GM08714 (cell line): ENCODE results near the gene TGFBR3.
A peak's percentile ranks its signal among the peaks of the same experiment; 100 is the strongest.

Source experiments
- H3K4me3 ChIP-seq: fragments of 200-500 bp; sonication (Bioruptor generic); 2 replicates; pipeline ENCODE4 v1.5.1; 2014; ENCODE audit warnings: mild to moderate bottlenecking, low read length, inconsistent platforms
- ZNF274 ChIP-seq: IDR thresholded peaks from 2 replicates; pipeline ENCODE4 v1.6.1; 2012; ENCODE audit warnings: mild to moderate bottlenecking, low read depth, low read length

Gene TGFBR3

DNA sequence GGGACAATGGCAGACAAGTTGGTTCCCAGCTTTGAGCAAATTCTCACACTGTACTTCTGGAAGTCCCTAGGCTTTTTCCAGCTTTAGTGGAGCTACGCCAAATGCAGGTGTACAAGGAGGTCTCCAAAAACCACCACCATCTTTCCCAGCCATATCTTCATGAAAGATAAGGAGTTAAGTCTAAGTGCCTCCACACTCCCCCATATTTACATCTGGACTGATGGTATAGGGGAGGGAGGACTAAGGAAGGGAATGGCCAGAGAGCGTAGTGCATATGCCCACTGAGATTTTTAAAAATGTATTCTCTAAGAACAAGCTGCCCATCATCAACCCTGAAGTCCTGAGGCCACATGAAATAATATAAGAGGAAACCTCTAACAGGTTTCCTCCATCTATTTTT is 161.3 kb downstream of the TGFBR3 start:
- no peak overlapping the region for H3K4me3 ChIP-seq
- TF ChIP-seq ZNF274 = no peak

DNA sequence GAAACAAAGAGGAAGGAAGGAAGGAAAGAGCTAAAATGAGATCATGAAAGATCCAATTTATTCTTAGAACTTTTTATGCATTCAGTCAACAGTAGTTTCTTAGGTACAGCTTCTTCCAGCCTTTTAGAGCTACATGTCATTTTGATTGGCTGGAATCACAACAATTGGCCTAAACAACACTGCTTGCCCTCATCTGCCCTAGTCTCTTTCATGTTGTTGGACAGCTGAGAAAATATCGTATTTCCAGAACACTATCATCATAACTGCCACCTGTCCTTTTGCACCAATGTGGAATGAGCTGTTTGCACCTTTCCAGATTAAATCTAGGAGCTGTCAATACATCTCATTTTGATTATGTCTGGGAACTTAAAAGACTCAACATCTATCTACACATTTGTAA is 161.7 kb downstream of the TGFBR3 start:
- TF ChIP-seq ZNF274 = no peak
- H3K4me3 ChIP-seq = no peak overlapping the region

DNA sequence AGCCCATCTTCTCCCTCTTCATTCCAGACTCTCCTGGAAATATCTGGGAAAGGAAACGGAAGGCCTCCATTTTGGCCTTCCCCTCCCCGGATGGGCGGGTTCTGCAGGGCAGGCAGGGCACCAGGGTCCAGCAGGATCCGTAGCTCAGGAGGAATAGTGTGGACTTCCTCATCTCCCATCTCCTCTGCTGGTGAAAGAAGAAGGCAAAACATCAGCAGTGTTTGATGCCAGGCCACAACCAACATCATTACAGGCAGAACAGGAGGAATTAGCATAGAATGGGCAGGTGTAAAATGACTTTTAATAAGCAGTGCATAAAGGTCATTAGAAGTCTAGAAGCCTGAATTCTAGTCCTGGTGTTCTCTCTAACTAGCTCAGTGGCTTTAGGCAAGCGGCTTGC is 165.9 kb downstream of the TGFBR3 start:
- H3K4me3 ChIP-seq = no peak overlapping the region
- TF ChIP-seq ZNF274 = no peak

DNA sequence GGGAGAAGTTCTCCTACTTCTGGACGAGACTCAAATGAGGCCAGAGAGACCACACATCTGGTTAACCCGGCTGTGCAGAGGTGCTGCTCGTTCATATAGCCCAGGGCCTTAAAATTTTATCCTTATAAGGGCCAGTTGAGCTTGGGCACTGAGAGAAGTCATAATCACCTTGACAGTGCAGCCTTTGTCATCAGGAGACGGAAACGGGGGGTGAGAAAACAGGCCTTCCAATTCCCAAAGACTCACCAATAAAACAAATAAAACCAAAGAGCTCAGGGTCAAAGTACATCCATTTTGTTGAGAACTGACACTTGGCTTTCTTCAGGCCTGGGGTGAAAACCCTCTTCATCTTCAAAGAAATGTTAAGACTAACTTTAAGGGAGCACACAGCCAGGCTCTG is 167.1 kb downstream of the TGFBR3 start:
- no peak overlapping the region for H3K4me3 ChIP-seq
- TF ChIP-seq ZNF274 = no peak

DNA sequence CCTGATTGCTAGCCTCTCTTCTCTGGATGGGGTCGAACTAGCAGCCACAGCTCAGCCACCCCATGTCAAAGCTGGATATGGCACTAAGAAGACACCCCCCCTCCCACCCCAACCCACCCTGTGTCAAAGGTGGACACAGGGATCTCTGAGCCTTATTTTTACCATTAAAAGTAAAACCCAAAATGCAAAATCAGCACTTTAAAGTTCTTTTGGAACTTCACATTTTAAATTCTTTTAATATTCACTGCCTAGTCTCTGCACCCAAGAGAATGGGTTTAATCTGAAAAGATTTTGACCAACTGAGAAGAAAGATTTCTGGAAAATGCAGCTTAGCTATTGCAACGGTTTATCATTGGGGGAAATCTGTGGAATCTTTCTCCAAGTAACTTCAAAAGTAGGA is 167.6 kb downstream of the TGFBR3 start:
- no peak for TF ChIP-seq ZNF274
- H3K4me3 ChIP-seq = no peak overlapping the region

DNA sequence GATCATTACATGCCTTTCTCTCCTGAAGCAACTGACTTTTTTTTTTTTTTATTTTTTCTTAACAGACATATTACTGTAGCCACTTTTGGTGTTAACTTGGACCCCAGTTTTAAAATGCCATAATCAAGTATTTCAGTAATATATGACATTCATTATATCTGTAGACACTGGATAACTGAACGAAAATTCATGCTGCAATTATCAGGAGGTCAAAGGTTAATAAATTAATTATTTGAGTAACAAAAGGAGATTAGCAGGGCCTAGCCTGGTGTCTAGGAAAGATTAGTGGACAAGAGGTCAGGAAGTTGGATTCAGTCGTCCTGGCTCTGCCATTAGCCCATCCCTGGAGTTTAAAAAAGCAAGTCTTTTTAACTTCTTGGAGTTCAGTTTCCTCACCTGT is 168.1 kb downstream of the TGFBR3 start:
- H3K4me3 ChIP-seq = no peak overlapping the region
- TF ChIP-seq ZNF274 = no peak

DNA sequence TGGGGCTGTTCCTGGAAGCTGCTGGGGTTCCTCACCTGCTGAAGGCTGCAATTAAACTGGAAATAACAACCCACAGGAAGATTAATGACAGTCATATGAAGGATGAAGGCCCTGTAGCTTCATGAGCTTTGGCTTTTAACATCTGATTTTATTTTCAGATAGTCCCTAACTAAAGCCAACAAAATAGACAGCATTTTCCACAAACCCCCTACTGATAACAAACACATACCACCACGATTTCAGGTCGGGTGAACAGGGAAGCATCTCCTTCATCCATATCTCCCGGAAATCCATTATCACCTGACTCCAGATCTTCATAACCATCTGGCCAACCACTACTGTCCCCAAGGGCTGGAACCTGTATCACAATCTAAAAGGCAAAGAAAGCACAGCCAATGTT is 169.6 kb downstream of the TGFBR3 start:
- no peak for TF ChIP-seq ZNF274
- H3K4me3 ChIP-seq = no peak overlapping the region

DNA sequence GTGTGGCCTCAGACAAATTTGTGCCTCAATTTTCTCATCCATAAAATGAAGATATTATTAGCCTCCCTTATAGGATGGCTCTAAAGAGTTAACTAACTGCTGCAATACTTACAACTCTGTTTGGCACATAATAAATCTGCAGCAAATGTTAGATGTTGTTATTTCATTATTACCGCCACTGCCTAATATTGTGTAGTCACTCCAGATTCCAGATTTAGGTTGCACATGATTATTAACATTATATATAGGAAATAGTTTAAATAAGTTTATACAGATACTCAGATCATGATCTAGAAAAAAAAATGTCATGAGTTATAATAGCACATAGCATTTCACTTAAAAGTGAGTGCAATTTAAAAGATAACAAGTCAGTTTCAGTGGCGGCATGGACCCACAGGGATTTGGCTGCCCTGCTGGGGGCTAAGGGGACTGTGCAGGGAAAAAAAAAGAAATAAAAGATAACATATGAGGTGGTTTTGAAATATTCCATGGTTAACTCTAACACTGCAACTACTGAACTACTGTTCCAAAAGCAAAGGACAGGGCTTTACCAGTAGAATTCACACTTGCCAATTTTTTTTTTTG is 170.4 kb downstream of the TGFBR3 start:
- H3K4me3 ChIP-seq = no peak overlapping the region
- TF ChIP-seq ZNF274 = no peak

DNA sequence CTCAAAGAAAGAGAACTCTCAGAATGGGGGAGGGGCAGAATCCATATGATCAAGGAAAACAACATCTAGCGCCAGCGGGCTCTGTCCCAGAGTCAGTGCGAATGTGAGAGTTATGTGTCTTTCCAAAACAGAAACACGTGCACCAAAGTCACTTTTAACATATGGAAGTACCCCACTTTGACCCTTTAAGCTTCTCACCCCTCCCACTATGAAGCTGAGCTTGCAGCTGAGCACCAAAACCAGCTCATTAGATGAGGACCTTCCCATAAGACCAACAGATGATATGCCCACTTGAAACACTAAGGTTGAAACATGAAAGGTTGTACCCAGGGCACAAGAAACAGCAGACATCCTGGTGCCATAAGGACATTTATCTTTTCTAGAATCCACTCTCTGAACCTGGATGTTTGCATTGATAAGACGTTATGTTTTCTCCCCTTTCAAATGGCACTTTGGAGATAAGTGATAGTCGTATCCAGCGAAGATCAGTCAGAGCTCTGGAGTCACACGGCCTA is 171.0 kb downstream of the TGFBR3 start:
- H3K4me3 ChIP-seq = no peak overlapping the region
- TF ChIP-seq ZNF274 = no peak

DNA sequence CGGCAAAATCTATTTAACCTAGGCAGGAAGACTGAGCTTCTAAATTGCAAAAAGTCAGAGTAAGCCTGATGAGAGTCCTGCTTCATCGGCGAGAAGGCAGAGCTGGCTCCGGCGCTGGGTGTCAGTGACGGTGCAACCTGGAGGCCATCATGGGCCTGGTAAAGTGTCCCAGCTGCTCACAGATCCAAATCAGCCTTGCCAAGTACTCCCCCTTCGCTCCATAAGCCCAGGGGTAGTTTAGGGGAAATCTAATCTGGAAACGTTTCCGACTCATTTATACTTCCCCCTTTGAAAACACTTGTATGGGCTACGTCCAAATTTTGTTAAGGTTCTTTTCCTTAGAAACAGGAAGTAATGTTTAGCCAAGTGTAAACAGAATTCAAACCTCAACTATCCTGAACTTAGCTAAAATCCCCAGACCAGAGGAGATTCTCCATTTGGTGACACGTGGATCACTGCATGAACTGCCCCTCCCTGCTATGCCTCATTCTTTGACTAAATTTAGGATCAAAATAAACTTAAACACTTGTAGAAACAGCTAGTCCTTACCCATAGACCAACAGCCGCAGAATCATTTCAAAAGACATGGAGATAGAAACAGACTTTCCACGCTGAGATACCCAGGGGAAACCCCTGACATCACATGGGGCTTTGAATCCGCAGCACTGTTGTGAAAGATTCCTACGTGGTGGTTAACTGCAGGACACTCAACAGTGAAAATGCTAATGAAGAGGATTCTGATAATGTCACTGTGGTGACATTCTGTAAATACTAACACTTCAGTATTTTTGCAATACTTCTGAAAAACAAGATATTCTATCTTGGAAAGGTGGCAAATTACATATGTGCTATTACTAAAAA is 172.7 kb downstream of the TGFBR3 start:
- H3K4me3 ChIP-seq = peak overlapping the region; percentile 2; the same call in 1 of the 2 replicates

DNA sequence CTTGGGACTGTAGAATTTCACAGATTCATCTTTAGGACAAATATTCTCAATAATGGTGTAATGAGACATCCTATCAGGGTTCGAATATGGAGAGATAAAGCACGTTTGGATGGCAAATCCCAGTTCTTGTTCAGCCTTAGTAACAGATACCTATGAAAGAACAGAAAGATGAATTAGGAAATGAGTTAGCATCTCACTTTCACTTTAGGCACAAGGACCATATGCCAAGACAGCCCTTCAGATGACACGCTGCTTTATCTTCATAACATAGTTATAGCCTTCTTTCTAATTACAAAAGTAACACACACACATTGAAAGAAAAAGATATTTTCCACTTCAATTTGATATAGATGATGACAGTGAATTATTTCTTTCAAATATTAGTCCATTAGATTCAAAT is 173.6 kb downstream of the TGFBR3 start:
- H3K4me3 ChIP-seq = no peak overlapping the region
- TF ChIP-seq ZNF274 = no peak

More for the DNA sequence above, 172.7 kb downstream of the TGFBR3 start:
- TF ChIP-seq ZNF274 = no peak

DNA sequence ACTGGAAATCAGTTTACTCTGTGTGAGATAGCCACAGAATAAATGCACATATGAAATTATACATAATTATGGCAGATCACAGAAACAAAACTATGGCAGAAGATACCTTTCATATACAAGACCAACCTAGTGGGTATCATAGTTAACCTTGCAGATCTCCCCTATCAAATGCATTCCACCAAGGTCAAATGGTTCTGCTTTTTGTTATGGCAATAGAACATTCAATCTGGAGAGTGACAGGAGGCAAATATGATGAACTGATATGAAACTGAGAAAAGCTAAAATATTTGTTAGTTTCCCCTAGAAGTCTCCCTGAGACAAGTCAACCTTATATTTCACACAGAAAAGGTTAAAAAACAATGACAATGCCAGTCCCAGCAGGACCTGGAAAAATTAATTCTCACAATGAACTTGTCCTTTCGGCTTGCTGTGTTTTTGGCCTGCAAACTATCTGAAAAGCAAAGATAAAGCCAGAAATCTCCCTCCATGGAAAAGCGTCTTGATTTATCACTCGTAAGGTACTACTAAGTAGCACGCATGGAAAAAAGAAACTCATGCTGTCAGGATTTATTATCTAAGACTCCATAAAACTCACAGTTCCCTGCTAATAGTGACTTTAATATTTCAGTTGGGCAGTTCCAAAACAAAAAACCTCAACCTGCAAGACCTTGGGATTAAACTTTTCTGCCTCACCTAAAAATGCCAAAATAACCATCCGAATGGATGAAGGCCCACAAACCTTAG is 174.3 kb downstream of the TGFBR3 start:
- no peak for TF ChIP-seq ZNF274
- H3K4me3 ChIP-seq = no peak overlapping the region

DNA sequence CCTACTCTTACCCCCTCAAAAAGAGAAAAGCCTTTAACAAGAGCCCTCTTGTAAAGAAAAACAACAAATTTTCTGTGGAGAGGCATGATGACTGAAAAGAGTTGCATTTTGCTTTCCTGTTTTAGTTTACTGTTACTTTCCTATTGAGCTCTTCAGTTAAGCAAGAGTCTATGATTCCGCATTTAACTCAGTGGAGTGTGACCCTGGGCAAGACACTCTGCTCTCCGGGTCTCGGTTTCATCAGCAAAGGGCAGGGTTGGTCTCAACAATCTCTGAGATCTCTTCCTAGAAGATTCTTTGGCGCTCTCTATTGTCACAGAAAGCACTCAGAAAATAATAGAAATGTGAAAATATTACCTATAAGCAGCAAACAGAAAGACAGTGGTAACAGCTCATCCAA is 175.7 kb downstream of the TGFBR3 start:
- no peak overlapping the region for H3K4me3 ChIP-seq
- no peak for TF ChIP-seq ZNF274

DNA sequence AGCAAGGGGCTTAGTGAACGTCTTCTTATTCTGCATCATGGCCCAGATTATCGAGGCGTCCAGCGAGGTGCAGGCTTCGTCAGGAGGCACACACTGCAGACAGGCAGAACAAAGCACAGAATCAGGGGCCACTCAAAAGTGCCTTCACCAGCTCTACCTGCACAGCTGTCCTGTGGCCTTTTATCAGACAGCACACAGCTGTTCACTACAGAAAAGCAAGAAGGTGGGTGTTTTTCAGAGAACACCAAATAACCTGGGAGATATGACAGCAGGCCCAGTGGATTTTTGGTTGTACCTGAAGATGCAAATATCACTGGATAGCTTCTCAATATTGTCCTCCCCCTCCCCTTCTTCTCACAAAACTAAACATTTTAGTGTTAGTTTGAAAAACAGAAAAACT is 177.3 kb downstream of the TGFBR3 start:
- no peak for TF ChIP-seq ZNF274
- no peak overlapping the region for H3K4me3 ChIP-seq

DNA sequence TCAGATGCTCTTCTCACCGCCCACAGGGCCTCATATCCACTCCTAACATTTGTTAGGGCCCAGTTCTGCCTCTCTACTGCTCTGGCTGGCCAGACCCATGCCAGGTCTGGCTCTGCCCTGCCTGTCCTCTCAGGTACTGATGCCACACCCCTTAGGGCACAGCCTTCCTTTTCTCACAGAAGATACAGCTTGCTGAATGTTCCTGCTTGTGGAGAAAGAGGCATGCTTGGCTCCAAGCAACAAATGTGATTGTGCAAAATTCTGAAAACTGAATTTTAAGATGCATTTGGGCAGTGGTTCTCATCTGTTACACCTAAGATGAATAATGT is 178.1 kb downstream of the TGFBR3 start:
- TF ChIP-seq ZNF274 = no peak
- H3K4me3 ChIP-seq = no peak overlapping the region
